ENCODE data around the gene KRTAP10-10. TPM values are rescaled to one million over a fixed set of nuclear protein-coding genes. Genes with fewer than 3 reads are reported as not detected.
"Not testable (repeated sequence)": the region's sequence is repeated elsewhere in the genome, so short reads cannot be mapped to it uniquely, and the experiment has no call there.

The KRTAP10-10 gene
- polyA plus RNA-seq, 2 donors = not detected

DNA sequence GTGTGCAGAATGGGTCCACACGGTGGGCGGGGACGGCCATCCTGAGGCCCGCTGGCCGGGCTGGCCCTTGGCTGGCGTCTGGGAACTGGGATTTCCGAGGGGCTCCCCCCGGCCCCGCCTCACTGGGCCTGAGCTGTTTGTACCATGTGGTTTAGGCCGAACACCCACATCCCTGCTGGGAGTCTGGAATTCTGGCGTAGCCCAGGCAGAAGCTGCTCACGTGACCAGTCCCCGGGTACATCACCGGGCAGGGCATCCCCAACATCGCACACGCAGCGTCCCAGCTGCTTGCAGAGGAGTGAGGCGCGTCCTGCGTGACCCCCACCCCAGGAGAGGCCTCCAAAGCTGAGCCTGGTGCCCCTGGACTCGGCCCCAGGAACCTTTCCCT, 34.7 kb upstream of the KRTAP10-10 start:
- no peaks in the 10 kb centered on the region for H3K27me3 ChIP-seq (ENCODE audit: control insufficient read depth in 1 of 2, insufficient read depth in 2 of 2, low read length in 2 of 2)
- H3K4me1 ChIP-seq (ENCODE audit: control insufficient read depth in 2 of 2, insufficient read depth in 2 of 2, low read length in 1 of 2) = peaks cover 0 to 2% of the 10 kb centered on the region in 2 donors
- no peaks in the 10 kb centered on the region for H3K9me3 ChIP-seq (ENCODE audit: control insufficient read depth in 2 of 2, insufficient read depth in 1 of 2, low read depth in 1 of 2, low read length in 1 of 2)
- H3K36me3 ChIP-seq (ENCODE audit: control insufficient read depth in 2 of 2, insufficient read depth in 2 of 2, low read length in 1 of 2) = no peaks in the 10 kb centered on the region
- 71 to 78% methylated on average over 20 to 21 of the region's 21 CpGs for WGBS, 2 donors
- H3K27ac ChIP-seq (ENCODE audit: low read depth in 2 of 2, low read length in 1 of 2) = no peak overlapping the region
- H3K4me3 ChIP-seq (ENCODE audit: low read depth in 1 of 2, low read length in 2 of 2) = no peak overlapping the region

- Histone ChIP-seq H3K27me3 (ENCODE audit: control insufficient read depth in 1 of 2, insufficient read depth in 2 of 2, low read length in 2 of 2) (no peaks in the 10 kb centered on the region), H3K27ac (ENCODE audit: low read depth in 2 of 2, low read length in 1 of 2) (no peak overlapping the region), H3K9me3 (ENCODE audit: control insufficient read depth in 2 of 2, insufficient read depth in 1 of 2, low read depth in 1 of 2, low read length in 1 of 2) (no peaks in the 10 kb centered on the region), H3K36me3 (ENCODE audit: control insufficient read depth in 2 of 2, insufficient read depth in 2 of 2, low read length in 1 of 2) (no peaks in the 10 kb centered on the region), H3K4me1 (ENCODE audit: control insufficient read depth in 2 of 2, insufficient read depth in 2 of 2, low read length in 1 of 2) (peaks cover 0 to 2% of the 10 kb centered on the region in 2 donors), H3K4me3 (ENCODE audit: low read depth in 1 of 2, low read length in 2 of 2) (no peak overlapping the region)
- WGBS, 2 donors = 53 to 55% methylated on average over 17 of the region's 17 CpGs
These were observed 33.9 kb upstream of the KRTAP10-10 start for GRCh38 chr21:44603109-44603875.

- no peaks in the 10 kb centered on the region for H3K9me3 ChIP-seq (ENCODE audit: control insufficient read depth in 2 of 2, insufficient read depth in 1 of 2, low read depth in 1 of 2, low read length in 1 of 2)
- no peaks in the 10 kb centered on the region for H3K36me3 ChIP-seq (ENCODE audit: control insufficient read depth in 2 of 2, insufficient read depth in 2 of 2, low read length in 1 of 2)
- H3K4me1 ChIP-seq (ENCODE audit: control insufficient read depth in 2 of 2, insufficient read depth in 2 of 2, low read length in 1 of 2) = peaks cover 0 to 2% of the 10 kb centered on the region in 2 donors
- no peaks in the 10 kb centered on the region for H3K27me3 ChIP-seq (ENCODE audit: control insufficient read depth in 1 of 2, insufficient read depth in 2 of 2, low read length in 2 of 2)
- no peak overlapping the region for H3K4me3 ChIP-seq (ENCODE audit: low read depth in 1 of 2, low read length in 2 of 2)
- WGBS, 2 donors = 87 to 88% methylated on average over 8 of the region's 8 CpGs
- H3K27ac ChIP-seq (ENCODE audit: low read depth in 2 of 2, low read length in 1 of 2) = no peak overlapping the region
These were observed 33.2 kb upstream of the KRTAP10-10 start for GRCh38 chr21:44603911-44604310.

- Histone ChIP-seq H3K9me3 (ENCODE audit: control insufficient read depth in 2 of 2, insufficient read depth in 1 of 2, low read depth in 1 of 2, low read length in 1 of 2) (peaks cover 2 to 3% of the 10 kb centered on the region in 2 donors), H3K4me3 (ENCODE audit: low read depth in 1 of 2, low read length in 2 of 2) (no peak overlapping the region)
- 74 to 80% methylated on average over 4 of the region's 4 CpGs for WGBS, 2 donors
These were observed 30.7 kb upstream of the KRTAP10-10 start for GRCh38 chr21:44606495-44606894.

GRCh38 chr21:44609193-44609592, 28.0 kb upstream of the KRTAP10-10 start:
- Histone ChIP-seq H3K36me3 (ENCODE audit: control insufficient read depth in 2 of 2, insufficient read depth in 2 of 2, low read length in 1 of 2) (no peaks in the 10 kb centered on the region), H3K4me3 (ENCODE audit: low read depth in 1 of 2, low read length in 2 of 2) (no peak overlapping the region), H3K27me3 (ENCODE audit: control insufficient read depth in 1 of 2, insufficient read depth in 2 of 2, low read length in 2 of 2) (no peaks in the 10 kb centered on the region), H3K27ac (ENCODE audit: low read depth in 2 of 2, low read length in 1 of 2) (no peak overlapping the region), H3K4me1 (ENCODE audit: control insufficient read depth in 2 of 2, insufficient read depth in 2 of 2, low read length in 1 of 2) (no peaks in the 10 kb centered on the region), H3K9me3 (ENCODE audit: control insufficient read depth in 2 of 2, insufficient read depth in 1 of 2, low read depth in 1 of 2, low read length in 1 of 2) (peaks cover 2 to 9% of the 10 kb centered on the region in 2 donors)

More at GRCh38 chr21:44606495-44606894, 30.7 kb upstream of the KRTAP10-10 start:
- no peaks in the 10 kb centered on the region for H3K4me1 ChIP-seq (ENCODE audit: control insufficient read depth in 2 of 2, insufficient read depth in 2 of 2, low read length in 1 of 2)
- H3K27ac ChIP-seq (ENCODE audit: low read depth in 2 of 2, low read length in 1 of 2) = no peak overlapping the region
- H3K27me3 ChIP-seq (ENCODE audit: control insufficient read depth in 1 of 2, insufficient read depth in 2 of 2, low read length in 2 of 2) = no peaks in the 10 kb centered on the region
- H3K36me3 ChIP-seq (ENCODE audit: control insufficient read depth in 2 of 2, insufficient read depth in 2 of 2, low read length in 1 of 2) = no peaks in the 10 kb centered on the region

DNA sequence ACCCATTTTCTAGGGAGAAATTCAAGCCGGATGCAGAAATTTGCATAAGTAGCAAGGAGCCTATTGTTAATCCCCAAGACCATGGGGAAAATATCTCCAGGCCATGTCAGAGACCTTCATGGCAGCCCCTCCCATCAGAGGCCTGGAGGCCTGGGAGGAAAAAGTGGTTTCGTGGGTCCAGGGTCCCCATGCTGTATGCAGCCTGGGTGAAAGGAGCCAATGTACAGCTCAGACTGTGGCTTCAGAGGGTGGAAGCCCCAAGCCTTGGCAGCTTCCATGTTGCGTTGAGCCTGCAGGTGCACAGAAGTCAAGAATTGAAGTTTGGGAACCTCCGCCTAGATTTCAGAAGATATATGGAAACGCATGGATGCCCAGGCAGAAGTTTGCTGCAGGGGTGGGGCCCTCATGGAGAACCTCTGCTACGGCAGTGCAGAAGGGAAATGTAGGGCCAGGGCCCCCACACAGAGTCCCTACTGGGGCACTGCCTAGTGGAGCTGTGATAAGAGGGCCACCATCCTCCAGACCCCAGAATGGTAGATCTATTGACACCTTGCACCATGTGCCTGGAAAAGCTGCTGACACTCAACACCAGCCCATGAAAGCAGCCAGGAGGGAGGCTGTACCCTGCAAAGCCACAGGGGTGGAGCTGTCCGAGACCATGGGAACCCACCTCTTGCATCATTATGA, 26.9 kb upstream of the KRTAP10-10 start:
- not testable (repeated sequence) for H3K27ac ChIP-seq (ENCODE audit: low read depth in 2 of 2, low read length in 1 of 2); H3K4me1 ChIP-seq (ENCODE audit: control insufficient read depth in 2 of 2, insufficient read depth in 2 of 2, low read length in 1 of 2); H3K4me3 ChIP-seq (ENCODE audit: low read depth in 1 of 2, low read length in 2 of 2); H3K9me3 ChIP-seq (ENCODE audit: control insufficient read depth in 2 of 2, insufficient read depth in 1 of 2, low read depth in 1 of 2, low read length in 1 of 2); H3K36me3 ChIP-seq (ENCODE audit: control insufficient read depth in 2 of 2, insufficient read depth in 2 of 2, low read length in 1 of 2); H3K27me3 ChIP-seq (ENCODE audit: control insufficient read depth in 1 of 2, insufficient read depth in 2 of 2, low read length in 2 of 2)
- 86 to 95% methylated on average over 7 of the region's 7 CpGs for WGBS, 2 donors

DNA sequence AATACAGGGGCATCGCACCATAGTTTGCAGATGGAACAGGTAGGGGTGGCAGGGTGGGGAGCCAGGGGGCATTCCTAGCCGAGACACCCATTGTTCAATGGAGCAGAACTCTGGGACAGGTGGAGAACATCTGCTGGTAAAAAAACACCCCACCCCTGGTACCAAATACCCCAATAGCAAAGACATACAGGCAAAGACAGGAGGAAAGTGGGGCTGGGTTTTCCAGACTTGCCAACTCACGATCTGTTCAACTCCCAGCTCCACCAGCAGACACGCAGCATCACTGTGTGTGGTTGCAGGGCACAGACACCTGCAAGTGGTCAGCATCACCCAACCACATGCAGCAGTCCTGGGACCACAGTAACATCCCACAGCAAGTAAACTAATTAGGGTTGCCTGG, 25.6 kb upstream of the KRTAP10-10 start:
- Histone ChIP-seq H3K9me3 (ENCODE audit: control insufficient read depth in 2 of 2, insufficient read depth in 1 of 2, low read depth in 1 of 2, low read length in 1 of 2) (peaks cover 2 to 9% of the 10 kb centered on the region in 2 donors), H3K4me1 (ENCODE audit: control insufficient read depth in 2 of 2, insufficient read depth in 2 of 2, low read length in 1 of 2) (no peaks in the 10 kb centered on the region), H3K27ac (ENCODE audit: low read depth in 2 of 2, low read length in 1 of 2) (no peak overlapping the region), H3K27me3 (ENCODE audit: control insufficient read depth in 1 of 2, insufficient read depth in 2 of 2, low read length in 2 of 2) (no peaks in the 10 kb centered on the region), H3K4me3 (ENCODE audit: low read depth in 1 of 2, low read length in 2 of 2) (no peak overlapping the region), H3K36me3 (ENCODE audit: control insufficient read depth in 2 of 2, insufficient read depth in 2 of 2, low read length in 1 of 2) (no peaks in the 10 kb centered on the region)
- WGBS, 2 donors = 77 to 80% methylated on average over 4 of the region's 4 CpGs

DNA sequence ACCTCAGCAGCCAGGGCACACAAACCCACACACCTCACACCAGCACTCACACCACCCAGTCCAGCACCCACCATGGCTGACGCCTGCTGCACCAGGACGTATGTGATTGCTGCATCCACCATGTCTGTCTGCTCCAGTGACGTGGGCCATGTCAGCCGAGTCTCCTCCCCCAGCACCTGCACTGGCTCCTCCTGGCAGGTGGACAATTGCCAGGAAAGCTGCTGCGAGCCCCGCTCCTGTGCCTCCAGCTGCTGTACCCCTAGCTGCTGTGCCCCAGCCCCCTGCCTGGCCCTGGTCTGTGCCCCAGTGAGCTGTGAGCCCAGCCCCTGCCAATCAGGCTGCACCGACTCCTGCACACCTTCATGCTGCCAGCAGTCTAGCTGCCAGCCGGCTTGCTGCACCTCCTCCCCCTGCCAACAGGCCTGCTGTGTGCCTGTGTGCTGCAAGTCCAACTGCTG, 25.1 kb upstream of the KRTAP10-10 start, which contains the start of gene KRTAP10-8:
Gene KRTAP10-8 (plus strand): TSS at position 51 of the 458 bp plus-strand sequence. CDS start 22 bp downstream, at position 73.
- Histone ChIP-seq H3K9me3 (ENCODE audit: control insufficient read depth in 2 of 2, insufficient read depth in 1 of 2, low read depth in 1 of 2, low read length in 1 of 2) (peaks cover 2 to 9% of the 10 kb centered on the region in 2 donors), H3K4me3 (ENCODE audit: low read depth in 1 of 2, low read length in 2 of 2) (no peak within 1 kb of the TSS), H3K27ac (ENCODE audit: low read depth in 2 of 2, low read length in 1 of 2) (no peak within 1 kb of the TSS), H3K27me3 (ENCODE audit: control insufficient read depth in 1 of 2, insufficient read depth in 2 of 2, low read length in 2 of 2) (no peaks in the 10 kb centered on the region), H3K4me1 (ENCODE audit: control insufficient read depth in 2 of 2, insufficient read depth in 2 of 2, low read length in 1 of 2) (no peaks in the 10 kb centered on the region), H3K36me3 (ENCODE audit: control insufficient read depth in 2 of 2, insufficient read depth in 2 of 2, low read length in 1 of 2) (no peaks in the 10 kb centered on the region)
- WGBS, 2 donors = 82 to 88% methylated on average over 8 of the region's 8 CpGs

- 84 to 86% methylated on average over 11 to 13 of the region's 13 CpGs for WGBS, 2 donors
These were observed 24.4 kb upstream of the KRTAP10-10 start for GRCh38 chr21:44612669-44613229.

More at GRCh38 chr21:44612669-44613229, 24.4 kb upstream of the KRTAP10-10 start:
- H3K9me3 ChIP-seq (ENCODE audit: control insufficient read depth in 2 of 2, insufficient read depth in 1 of 2, low read depth in 1 of 2, low read length in 1 of 2) = peaks cover 2 to 9% of the 10 kb centered on the region in 2 donors
- no peak overlapping the region for H3K4me3 ChIP-seq (ENCODE audit: low read depth in 1 of 2, low read length in 2 of 2)
- no peak overlapping the region for H3K27ac ChIP-seq (ENCODE audit: low read depth in 2 of 2, low read length in 1 of 2)
- no peaks in the 10 kb centered on the region for H3K4me1 ChIP-seq (ENCODE audit: control insufficient read depth in 2 of 2, insufficient read depth in 2 of 2, low read length in 1 of 2)
- no peaks in the 10 kb centered on the region for H3K27me3 ChIP-seq (ENCODE audit: control insufficient read depth in 1 of 2, insufficient read depth in 2 of 2, low read length in 2 of 2)
- no peaks in the 10 kb centered on the region for H3K36me3 ChIP-seq (ENCODE audit: control insufficient read depth in 2 of 2, insufficient read depth in 2 of 2, low read length in 1 of 2)
